Activated CD4-positive, alpha-beta T cell treated with anti-CD3 and anti-CD28 coated beads, Interleukin-2, amount 50 U/mL, for 16 hours (primary cell): ENCODE data around the gene SHF.
A peak's percentile ranks its signal among the peaks of the same experiment; 100 is the strongest.

Source experiments
- DNase-seq: peaks from one replicate; pipeline ENCODE4 v3.0.0-alpha.2; 2020

SHF gene

DNA sequence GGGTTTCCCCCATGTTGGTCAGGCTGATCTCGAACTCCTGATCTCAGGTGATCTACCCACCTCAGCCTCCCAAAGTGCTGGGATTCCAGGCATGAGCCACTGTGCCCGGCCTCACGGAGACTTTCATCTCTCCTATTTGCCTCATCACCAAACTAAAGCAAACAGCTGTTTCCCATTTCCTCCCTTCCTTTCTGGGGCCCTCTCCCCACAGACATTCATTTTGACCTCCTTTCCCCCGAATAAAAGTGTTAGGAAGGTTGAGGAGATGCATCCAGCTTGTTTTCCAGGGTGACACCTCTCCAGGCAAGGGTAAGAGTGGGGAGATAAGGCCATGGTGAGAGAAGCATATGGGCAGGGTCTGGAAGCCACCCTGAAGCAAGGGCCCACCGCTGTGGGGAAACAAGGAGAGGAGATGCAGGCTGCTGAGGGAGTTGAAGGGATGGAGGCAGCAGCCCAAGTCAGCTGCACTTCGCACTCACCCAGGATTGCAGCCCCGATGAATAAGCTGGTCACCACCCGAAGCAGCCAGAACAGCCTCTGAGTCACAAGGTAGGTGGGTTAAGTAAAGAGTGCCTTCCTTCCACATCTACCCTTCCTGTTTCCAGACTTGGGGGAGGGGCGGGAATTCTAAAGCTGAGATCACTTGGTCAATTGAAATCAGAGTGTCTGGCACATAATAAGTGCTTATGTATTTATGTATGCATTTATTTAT lies 65.9 kb downstream of the SHF start:
- DNase-seq: no peak

DNA sequence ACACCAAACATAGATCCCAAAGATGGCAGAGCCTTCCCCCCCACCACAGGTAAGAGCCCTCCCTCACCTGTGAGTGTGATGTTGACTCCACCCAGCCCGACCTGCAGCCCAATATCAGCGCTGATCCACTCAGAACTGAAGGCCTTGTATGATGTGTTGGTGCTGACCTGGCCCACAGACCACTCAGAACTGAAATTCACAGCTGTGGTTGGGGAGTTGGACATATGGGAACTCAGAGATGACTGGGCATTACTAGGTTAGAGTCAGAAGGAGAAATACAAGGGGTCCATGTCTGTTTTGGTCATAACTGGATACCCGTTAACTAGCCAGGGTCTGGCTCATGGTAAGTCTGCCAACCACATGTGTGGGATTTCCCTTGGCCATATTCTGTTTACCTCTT lies 66.7 kb downstream of the SHF start:
- no peak for DNase-seq

DNA sequence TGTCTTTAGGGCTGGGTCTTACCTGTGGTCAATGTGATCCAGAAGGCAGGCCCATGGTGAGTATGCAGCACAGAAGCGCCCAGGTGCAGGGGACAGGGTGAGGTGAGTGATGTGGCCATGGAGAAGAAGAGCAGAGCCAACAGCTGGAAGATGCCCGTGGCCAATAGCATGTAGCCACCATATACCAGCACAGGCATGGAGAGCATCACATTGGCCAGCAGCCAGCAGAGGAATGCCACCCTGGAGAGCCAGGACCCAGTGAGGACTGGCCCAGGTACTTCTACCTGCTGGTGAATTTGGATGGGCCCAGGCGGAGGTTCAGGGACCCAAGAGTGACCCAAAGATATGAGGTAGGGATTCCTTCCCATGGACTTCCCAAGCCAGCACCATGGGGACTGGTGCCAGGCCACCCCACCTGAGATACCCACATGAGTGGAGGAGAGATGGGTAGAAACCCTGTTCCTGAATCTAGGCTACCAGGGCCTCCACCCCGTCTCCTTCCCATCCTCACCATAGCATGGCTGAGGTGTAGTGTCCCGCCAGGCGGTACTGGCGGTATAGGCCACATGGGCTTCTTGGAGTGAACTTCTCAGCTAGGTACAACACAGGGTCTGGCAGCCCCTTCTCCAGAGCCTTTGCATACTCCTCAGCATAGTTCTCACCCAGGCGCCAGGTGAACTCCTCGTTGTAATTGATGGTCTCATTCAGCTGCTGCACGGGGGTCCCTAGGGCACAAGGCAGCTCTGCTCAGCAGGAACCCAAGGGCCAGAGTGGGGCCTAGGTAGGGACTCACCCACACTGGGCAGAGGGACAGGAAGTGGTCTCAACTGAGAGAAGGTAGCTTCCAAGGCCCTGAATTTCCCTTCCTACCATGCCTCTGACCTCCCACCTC lies 67.4 kb downstream of the SHF start:
- no peak for DNase-seq

DNA sequence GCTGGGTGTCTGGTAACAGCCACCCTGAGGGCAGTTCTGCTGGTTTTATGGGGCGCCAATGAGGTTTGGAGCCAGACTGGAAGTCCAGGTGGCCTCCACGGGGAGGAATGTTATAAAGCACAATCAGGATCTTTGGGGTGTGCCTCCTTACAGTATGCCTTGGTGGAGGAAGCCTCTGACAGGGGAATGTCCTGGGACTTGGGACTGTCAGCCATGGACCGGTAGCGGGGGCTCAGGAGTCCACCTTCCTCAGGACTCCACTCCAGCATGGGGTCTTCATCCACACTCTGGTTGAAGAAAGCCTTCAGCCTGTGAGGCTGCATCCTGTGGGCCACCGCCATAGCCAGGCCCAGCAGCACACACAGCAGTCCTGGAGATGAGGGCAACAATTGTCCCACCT lies 68.8 kb downstream of the SHF start:
- DNase-seq: no peak

DNA sequence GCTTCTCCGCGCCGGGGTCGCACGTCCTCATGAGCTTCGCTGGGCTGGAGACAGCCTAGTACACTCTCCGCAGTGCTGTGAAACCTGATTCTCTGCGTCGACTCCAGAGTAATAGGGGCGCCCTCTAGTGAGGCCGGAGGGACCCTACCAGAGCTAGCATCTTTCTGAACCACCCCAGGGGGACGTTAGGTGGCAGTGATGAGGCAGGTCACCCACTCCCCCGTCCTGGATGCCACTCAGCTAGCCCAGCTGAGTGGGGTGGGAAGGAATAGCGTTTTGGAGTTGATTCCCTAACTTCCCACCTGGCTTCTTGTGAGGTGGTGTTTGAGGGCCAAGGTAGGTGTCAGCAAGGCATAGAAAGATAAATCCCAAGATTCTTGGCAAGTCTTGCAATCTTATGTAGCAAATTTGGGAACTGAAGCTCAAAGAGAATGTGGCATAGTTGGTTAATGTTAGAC lies 69.6 kb downstream of the SHF start:
- DNase-seq: peak; percentile 90

DNA sequence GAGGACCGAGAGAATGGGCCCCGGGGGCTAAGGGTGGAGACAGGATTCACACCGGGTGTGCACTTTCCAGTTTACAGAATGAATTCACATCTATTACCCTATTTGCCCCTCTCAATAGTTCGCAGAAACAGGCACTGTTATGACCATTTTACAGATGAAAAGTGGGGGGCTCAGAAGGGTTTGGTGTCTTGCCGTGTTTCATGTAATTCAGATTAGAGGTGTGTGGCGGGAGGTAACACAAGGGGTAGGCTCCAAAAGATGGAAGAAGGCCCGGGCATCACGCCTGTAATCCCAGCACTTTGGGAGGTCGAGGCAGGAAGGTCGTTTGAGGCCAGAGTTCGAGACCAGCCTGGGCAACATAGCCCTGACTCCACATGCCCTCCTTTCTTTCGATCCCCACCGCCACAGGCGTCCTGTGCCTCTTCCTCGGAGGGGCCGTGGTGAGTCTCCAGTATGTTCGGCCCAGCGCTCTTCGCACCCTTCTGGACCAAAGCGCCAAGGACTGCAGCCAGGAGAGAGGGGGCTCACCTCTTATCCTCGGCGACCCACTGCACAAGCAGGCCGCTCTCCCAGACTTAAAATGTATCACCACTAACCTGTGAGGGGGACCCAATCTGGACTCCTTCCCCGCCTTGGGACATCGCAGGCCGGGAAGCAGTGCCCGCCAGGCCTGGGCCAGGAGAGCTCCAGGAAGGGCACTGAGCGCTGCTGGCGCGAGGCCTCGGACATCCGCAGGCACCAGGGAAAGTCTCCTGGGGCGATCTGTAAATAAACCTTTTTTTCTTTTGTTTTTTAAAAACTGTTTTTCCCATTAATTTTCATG lies 70.2 kb downstream of the SHF start:
- no peak for DNase-seq
